Fibroblast of upper back skin (primary cell): Measurements from ENCODE around the gene SAMD4A.
"Not testable (repeated sequence)": the region's sequence is repeated elsewhere in the genome, so short reads cannot be mapped to it uniquely, and the experiment has no call there.

Source experiments
- DNase-seq: peaks from one replicate; pipeline ENCODE4 v3.0.0-alpha.2; 2013

The SAMD4A gene

GRCh38 chr14:54739514-54739913 is 172.6 kb downstream of the SAMD4A start:
- DNase-seq: no peak

GRCh38 chr14:54742492-54743350 is 175.8 kb downstream of the SAMD4A start:
- DNase-seq: no peak

GRCh38 chr14:54743382-54743781 is 176.5 kb downstream of the SAMD4A start:
- DNase-seq: no peak

GRCh38 chr14:54746019-54746418 is 179.1 kb downstream of the SAMD4A start:
- no peak for DNase-seq

GRCh38 chr14:54747616-54748015 is 180.7 kb downstream of the SAMD4A start:
- DNase-seq: no peak

- no peak for DNase-seq
These were observed 182.3 kb downstream of the SAMD4A start for GRCh38 chr14:54749180-54749579.

- no peak for DNase-seq
These were observed 182.8 kb downstream of the SAMD4A start for GRCh38 chr14:54749727-54750126.

- DNase-seq: not testable (repeated sequence)
These were observed 185.7 kb downstream of the SAMD4A start for GRCh38 chr14:54752611-54753010.

- not testable (repeated sequence) for DNase-seq
These were observed 186.5 kb downstream of the SAMD4A start for GRCh38 chr14:54753396-54753795.

- no peak for DNase-seq
These were observed 187.2 kb downstream of the SAMD4A start for GRCh38 chr14:54754116-54754622.

- no peak for DNase-seq
These were observed 187.9 kb downstream of the SAMD4A start for GRCh38 chr14:54754623-54755386.

- DNase-seq: no peak
These were observed 189.9 kb downstream of the SAMD4A start for GRCh38 chr14:54756656-54757392.

GRCh38 chr14:54758041-54758440 is 191.1 kb downstream of the SAMD4A start:
- DNase-seq: no peak

GRCh38 chr14:54759982-54760585 is 193.2 kb downstream of the SAMD4A start:
- DNase-seq: no peak

GRCh38 chr14:54760866-54761575 is 194.1 kb downstream of the SAMD4A start:
- no peak for DNase-seq

- DNase-seq: no peak
These were observed 194.9 kb downstream of the SAMD4A start for GRCh38 chr14:54761835-54762234.

- DNase-seq: peak; percentile 56
These were observed 195.4 kb downstream of the SAMD4A start for GRCh38 chr14:54762296-54762695.

- no peak for DNase-seq
These were observed 196.8 kb downstream of the SAMD4A start for GRCh38 chr14:54763761-54764160.

- no peak for DNase-seq
These were observed 199.6 kb downstream of the SAMD4A start for GRCh38 chr14:54766276-54767138.

- no peak for DNase-seq
These were observed 200.2 kb downstream of the SAMD4A start for GRCh38 chr14:54767139-54767431.

GRCh38 chr14:54767450-54767849 is 200.5 kb downstream of the SAMD4A start:
- DNase-seq: no peak
